Skeletal muscle satellite cell (primary cell): Measurements from ENCODE around the gene GPR146.
"Not testable (repeated sequence)": the region's sequence is repeated elsewhere in the genome, so short reads cannot be mapped to it uniquely, and the experiment has no call there.

Experiments used
- H3K27me3 ChIP-seq: 2 replicates; pipeline ENCODE4 v1.7.0; 2013; ENCODE audit warnings: low read length; ENCODE audit not compliant: control insufficient read depth, insufficient read depth
- H3K36me3 ChIP-seq: 2 replicates; pipeline ENCODE4 v1.7.0; 2013; ENCODE audit warnings: mild to moderate bottlenecking, control low read depth, low read length; ENCODE audit not compliant: insufficient read depth
- H3K4me1 ChIP-seq: 2 replicates; pipeline ENCODE4 v1.7.0; 2013; ENCODE audit warnings: low read length; ENCODE audit not compliant: control insufficient read depth, insufficient read depth
- H3K4me2 ChIP-seq: 2 replicates; pipeline ENCODE4 v1.7.0; 2013; ENCODE audit warnings: mild to moderate bottlenecking, low read length
- H3K4me3 ChIP-seq: 2 replicates; pipeline ENCODE4 v1.7.0; 2013; ENCODE audit warnings: low read length
- H3K9ac ChIP-seq: 2 replicates; pipeline ENCODE4 v1.7.0; 2013; ENCODE audit warnings: mild to moderate bottlenecking, low read depth, low read length, moderate library complexity
- H3K9me3 ChIP-seq: replicated peaks from 2 replicates; pipeline ENCODE4 v1.7.0; 2013; ENCODE audit warnings: mild to moderate bottlenecking, control low read depth, low read length

GPR146 gene

DNA sequence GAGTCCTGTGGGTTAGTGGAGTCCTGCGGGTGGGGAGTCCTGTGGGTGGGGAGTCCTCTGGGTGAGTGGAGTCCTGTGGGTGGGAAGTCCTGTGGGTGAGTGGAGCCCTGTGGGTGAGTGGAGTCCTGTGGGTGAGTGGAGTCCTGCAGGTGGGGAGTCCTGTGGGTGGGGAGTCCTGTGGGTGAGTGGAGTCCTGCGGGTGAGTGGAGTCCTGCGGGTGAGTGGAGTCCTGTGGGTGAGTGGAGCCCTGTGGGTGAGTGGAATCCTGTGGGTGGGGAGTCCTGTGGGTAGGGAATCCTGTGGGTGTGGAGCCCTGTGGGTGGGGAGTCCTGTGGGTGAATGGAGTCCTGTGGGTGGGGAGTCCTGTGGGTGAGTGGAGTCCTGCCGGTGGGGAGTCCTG is 42.3 kb upstream of the GPR146 start:
- H3K27me3 ChIP-seq, H3K9ac ChIP-seq, H3K9me3 ChIP-seq, H3K4me2 ChIP-seq, H3K4me1 ChIP-seq, H3K4me3 ChIP-seq, H3K36me3 ChIP-seq: not testable (repeated sequence)

DNA sequence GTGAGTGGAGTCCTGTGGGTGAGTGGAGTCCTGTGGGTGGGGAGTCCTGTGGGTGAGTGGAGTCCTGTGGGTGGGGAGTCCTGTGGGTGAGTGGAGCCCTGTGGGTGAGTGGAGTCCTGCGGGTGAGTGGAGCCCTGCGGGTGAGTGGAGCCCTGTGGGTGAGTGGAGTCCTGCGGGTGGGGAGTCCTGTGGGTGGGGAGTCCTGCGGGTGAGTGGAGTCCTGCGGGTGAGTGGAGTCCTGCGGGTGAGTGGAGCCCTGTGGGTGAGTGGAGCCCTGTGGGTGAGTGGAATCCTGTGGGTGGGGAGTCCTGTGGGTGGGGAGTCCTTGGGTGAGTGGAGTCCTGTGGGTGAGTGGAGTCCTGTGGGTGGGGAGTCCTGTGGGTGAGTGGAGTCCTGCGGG is 41.9 kb upstream of the GPR146 start:
- H3K4me3 ChIP-seq, H3K4me2 ChIP-seq, H3K4me1 ChIP-seq, H3K9me3 ChIP-seq, H3K36me3 ChIP-seq, H3K27me3 ChIP-seq, H3K9ac ChIP-seq: not testable (repeated sequence)

DNA sequence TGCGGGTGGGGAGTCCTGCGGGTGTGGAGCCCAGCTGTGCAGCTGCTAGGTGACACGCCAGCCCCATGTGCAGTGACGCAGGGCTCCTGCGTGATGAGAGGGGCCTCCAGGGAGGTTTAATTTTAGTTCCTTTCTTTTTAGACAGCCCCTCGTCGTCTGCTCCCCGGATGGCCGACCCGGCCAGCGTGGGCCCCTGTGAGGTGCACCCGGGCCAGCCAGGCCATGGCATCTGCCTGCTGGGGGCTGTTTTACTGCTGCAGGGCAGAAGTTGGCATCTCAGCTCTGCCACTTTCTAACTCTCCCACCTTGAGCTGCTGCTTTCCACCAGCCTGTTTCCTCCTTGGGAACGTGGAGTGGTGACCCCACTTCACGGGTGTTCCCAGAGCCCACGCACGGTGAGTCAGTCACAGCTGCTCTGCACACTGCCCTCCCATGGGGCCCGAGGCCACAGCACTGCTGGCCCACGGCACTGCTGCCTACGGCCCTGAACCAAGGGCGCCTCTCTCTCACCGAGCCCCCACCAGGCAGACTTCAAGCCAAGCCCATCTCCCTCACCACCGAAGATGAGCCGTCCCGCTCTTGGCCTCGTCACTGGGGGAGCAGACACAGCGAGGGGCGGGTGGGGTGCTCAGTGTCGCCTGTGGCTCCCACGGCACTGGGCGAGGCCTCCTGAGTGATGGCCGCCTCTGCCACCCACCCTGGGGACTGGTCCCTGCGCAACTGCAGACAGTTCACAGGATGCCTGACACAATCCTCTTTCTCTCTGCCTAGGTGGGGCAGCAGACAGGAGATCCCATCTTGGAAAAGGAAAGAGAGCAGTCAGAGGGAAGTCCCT is 40.1 kb upstream of the GPR146 start:
- Histone ChIP-seq H3K4me3 (no peak overlapping the region), H3K4me1 (peaks cover 9% of the 10 kb centered on the region), H3K36me3 (no peaks in the 10 kb centered on the region), H3K9me3 (no peaks in the 10 kb centered on the region), H3K27me3 (no peaks in the 10 kb centered on the region), H3K4me2 (no peak overlapping the region), H3K9ac (no peak overlapping the region)

GRCh38 chr7:1005303-1005702 is 39.0 kb upstream of the GPR146 start:
- H3K36me3 ChIP-seq, result no peaks in the 10 kb centered on the region
- no peak overlapping the region for H3K4me2 ChIP-seq
- no peaks in the 10 kb centered on the region for H3K27me3 ChIP-seq
- H3K4me3 ChIP-seq, result no peak overlapping the region
- H3K4me1 ChIP-seq, result peaks cover 9% of the 10 kb centered on the region
- no peak overlapping the region for H3K9ac ChIP-seq
- H3K9me3 ChIP-seq, result no peaks in the 10 kb centered on the region

GRCh38 chr7:1007901-1008300 is 36.4 kb upstream of the GPR146 start:
- Histone ChIP-seq H3K4me1 (peaks cover 9% of the 10 kb centered on the region), H3K36me3 (no peaks in the 10 kb centered on the region), H3K4me2 (no peak overlapping the region), H3K27me3 (no peaks in the 10 kb centered on the region), H3K4me3 (no peak overlapping the region), H3K9ac (no peak overlapping the region), H3K9me3 (no peaks in the 10 kb centered on the region)

DNA sequence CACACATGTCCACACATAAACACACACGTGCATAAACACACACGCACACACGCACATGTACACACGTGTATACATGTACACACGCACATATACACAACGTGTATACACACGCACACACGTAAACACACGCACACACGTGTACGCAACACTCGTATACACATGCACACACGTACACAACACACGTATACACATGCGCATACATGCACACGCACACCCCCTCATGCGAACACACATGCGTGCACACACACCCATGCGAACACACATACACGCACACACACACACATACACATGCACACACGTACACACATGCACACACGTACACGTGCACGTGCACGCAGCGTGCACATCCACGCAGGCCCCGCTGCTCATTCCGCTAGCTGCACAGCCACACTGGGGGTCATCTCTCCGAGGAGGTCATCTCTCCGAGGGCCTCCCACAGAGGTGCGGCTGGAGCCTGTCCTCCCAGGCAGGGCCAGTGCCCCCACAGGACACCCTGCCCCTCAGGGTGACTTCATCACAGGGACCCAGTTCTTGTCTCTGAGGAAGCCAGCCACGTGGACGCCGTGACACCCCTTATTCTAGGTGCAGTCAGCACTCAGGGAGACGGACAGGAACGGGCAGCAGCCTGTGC is 35.5 kb upstream of the GPR146 start:
- H3K9ac ChIP-seq, result no peak overlapping the region
- H3K4me1 ChIP-seq, result peaks cover 9% of the 10 kb centered on the region
- no peaks in the 10 kb centered on the region for H3K36me3 ChIP-seq
- no peak overlapping the region for H3K4me3 ChIP-seq
- H3K9me3 ChIP-seq, result no peaks in the 10 kb centered on the region
- H3K27me3 ChIP-seq, result no peaks in the 10 kb centered on the region
- no peak overlapping the region for H3K4me2 ChIP-seq

DNA sequence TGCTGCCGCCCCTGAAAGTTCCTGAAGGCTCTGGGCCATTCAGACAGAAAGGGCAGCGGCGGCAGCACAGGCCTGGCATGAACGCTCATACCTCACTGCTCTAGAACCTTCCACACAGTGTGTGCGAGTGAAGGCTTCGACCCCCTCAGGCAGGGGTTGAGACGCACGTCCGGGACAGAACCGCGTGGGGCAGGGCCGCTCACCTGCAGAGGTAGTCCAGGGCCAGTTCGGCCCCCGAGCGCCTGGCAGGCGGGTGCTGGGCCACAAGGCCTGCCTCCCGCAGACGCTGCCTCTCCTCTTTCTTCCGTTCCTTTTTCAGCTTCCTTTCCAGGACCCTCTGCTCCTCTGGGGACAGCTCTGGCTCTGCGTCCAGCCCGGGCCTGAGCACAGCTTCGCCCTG is 34.6 kb upstream of the GPR146 start:
- Histone ChIP-seq H3K4me2 (no peak overlapping the region), H3K4me1 (peaks cover 2% of the 10 kb centered on the region), H3K9me3 (no peaks in the 10 kb centered on the region), H3K27me3 (no peaks in the 10 kb centered on the region), H3K9ac (no peak overlapping the region), H3K4me3 (no peak overlapping the region), H3K36me3 (no peaks in the 10 kb centered on the region)

- Histone ChIP-seq H3K4me2 (no peak overlapping the region), H3K27me3 (no peaks in the 10 kb centered on the region), H3K4me3 (no peak overlapping the region), H3K9ac (no peak overlapping the region), H3K9me3 (no peaks in the 10 kb centered on the region), H3K36me3 (no peaks in the 10 kb centered on the region), H3K4me1 (no peaks in the 10 kb centered on the region)
Measured at GRCh38 chr7:1010226-1010625, 34.1 kb upstream of the GPR146 start.

GRCh38 chr7:1011297-1012003 is 32.9 kb upstream of the GPR146 start:
- Histone ChIP-seq H3K36me3 (no peaks in the 10 kb centered on the region), H3K4me2 (no peak overlapping the region), H3K9ac (no peak overlapping the region), H3K27me3 (no peaks in the 10 kb centered on the region), H3K4me1 (no peaks in the 10 kb centered on the region), H3K4me3 (no peak overlapping the region), H3K9me3 (no peaks in the 10 kb centered on the region)

GRCh38 chr7:1012004-1012715 is 32.2 kb upstream of the GPR146 start:
- H3K9ac ChIP-seq, result no peak overlapping the region
- H3K27me3 ChIP-seq, result no peaks in the 10 kb centered on the region
- H3K36me3 ChIP-seq, result no peaks in the 10 kb centered on the region
- no peaks in the 10 kb centered on the region for H3K4me1 ChIP-seq
- H3K9me3 ChIP-seq, result no peaks in the 10 kb centered on the region
- no peak overlapping the region for H3K4me3 ChIP-seq
- no peak overlapping the region for H3K4me2 ChIP-seq

DNA sequence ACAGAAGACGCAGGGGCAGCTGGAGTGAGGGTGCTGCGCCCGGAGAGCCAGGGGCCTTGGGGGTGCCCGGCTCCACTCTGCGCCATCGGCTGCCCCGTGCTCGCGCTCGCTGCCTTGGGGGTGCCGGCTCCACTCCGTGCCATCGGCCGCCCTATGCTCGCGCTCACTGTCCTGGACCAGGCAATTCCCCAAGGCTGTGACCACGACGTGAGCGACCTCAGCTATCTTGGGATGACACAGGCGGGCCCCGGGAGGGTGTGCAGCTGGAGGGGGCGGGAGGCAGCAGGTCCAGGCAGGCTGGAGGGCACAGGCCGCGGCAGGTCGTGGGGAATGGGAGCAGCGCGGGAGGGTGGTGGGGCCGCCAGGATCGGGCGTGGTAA is 31.6 kb upstream of the GPR146 start:
- H3K27me3 ChIP-seq, result no peaks in the 10 kb centered on the region
- H3K4me2 ChIP-seq, result no peak overlapping the region
- no peaks in the 10 kb centered on the region for H3K36me3 ChIP-seq
- H3K4me3 ChIP-seq, result no peak overlapping the region
- no peak overlapping the region for H3K9ac ChIP-seq
- H3K9me3 ChIP-seq, result no peaks in the 10 kb centered on the region
- no peaks in the 10 kb centered on the region for H3K4me1 ChIP-seq
